Testis (tissue), 2 donors: ENCODE results near the gene DDX17.

Source experiments
- CTCF ChIP-seq, 3 experiments: fragments of 450-650 bp in 2 of 3; fragments of 200-600 bp in 1 of 3; sonication (generic) in 1 of 3; IDR thresholded peaks; one replicate each; pipeline ENCODE4 v1.5.1; 2016 to 2019; ENCODE audit warnings: antibody characterized with exemption in 3 of 3, mild to moderate bottlenecking in 2 of 3, moderate library complexity in 1 of 3
- POLR2A ChIP-seq: fragments of 450-650 bp; IDR thresholded peaks from one replicate; pipeline ENCODE4 v1.6.1; 2017; ENCODE audit warnings: antibody characterized with exemption, mild to moderate bottlenecking, moderate library complexity

- TF ChIP-seq POLR2A (no peak), CTCF (IDR thresholded peaks at IDR 0.05) (no peak)
Observed at GRCh38 chr22:38504731-38505540, 1.2 kb downstream of the DDX17 start.
